Measurements from ENCODE around the gene CNIH3.

Gene CNIH3

GRCh38 chr1:224733027-224733911, 117.2 kb downstream of the CNIH3 start:
- DNase-seq (ENCODE audit: low spot score) = peak; percentile 64
- TF ChIP-seq CTCF (IDR thresholded peaks at IDR 0.05; ENCODE audit: extremely low read depth, missing control alignments) = no peak

GRCh38 chr1:224734261-224734935, 118.3 kb downstream of the CNIH3 start:
- no peak for DNase-seq (ENCODE audit: low spot score)
- TF ChIP-seq CTCF (IDR thresholded peaks at IDR 0.05; ENCODE audit: extremely low read depth, missing control alignments) = no peak

DNA sequence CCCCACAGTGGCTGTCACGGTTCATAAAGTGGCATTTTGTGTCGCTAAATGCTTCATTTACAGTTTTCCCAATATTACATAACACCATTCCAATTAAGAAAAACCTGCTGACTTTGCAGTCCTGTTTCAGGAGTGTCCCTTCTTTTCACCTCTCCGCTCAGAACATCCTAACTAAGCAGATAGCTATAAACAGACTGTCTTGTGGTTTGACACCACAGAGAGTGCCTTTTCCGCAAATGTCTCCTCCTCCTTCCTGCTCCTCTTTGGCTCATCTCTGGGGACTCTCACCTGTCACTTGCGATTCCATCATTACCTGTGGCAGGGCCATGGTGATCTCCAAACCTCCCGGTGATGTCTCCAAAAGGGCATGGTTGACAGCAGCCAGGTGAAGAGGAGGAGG, 119.0 kb downstream of the CNIH3 start:
- TF ChIP-seq CTCF (IDR thresholded peaks at IDR 0.05; ENCODE audit: extremely low read depth, missing control alignments) = no peak

GRCh38 chr1:224736619-224737352, 120.7 kb downstream of the CNIH3 start:
- no peak for TF ChIP-seq CTCF (IDR thresholded peaks at IDR 0.05; ENCODE audit: extremely low read depth, missing control alignments)
- peak; percentile 62 for DNase-seq (ENCODE audit: low spot score)

More for the DNA sequence above, 119.0 kb downstream of the CNIH3 start:
- DNase-seq (ENCODE audit: low spot score) = no peak

- no peak for DNase-seq (ENCODE audit: low spot score)
- no peak for TF ChIP-seq CTCF (IDR thresholded peaks at IDR 0.05; ENCODE audit: extremely low read depth, missing control alignments)
Measured at GRCh38 chr1:224737353-224737727, 121.2 kb downstream of the CNIH3 start.

DNA sequence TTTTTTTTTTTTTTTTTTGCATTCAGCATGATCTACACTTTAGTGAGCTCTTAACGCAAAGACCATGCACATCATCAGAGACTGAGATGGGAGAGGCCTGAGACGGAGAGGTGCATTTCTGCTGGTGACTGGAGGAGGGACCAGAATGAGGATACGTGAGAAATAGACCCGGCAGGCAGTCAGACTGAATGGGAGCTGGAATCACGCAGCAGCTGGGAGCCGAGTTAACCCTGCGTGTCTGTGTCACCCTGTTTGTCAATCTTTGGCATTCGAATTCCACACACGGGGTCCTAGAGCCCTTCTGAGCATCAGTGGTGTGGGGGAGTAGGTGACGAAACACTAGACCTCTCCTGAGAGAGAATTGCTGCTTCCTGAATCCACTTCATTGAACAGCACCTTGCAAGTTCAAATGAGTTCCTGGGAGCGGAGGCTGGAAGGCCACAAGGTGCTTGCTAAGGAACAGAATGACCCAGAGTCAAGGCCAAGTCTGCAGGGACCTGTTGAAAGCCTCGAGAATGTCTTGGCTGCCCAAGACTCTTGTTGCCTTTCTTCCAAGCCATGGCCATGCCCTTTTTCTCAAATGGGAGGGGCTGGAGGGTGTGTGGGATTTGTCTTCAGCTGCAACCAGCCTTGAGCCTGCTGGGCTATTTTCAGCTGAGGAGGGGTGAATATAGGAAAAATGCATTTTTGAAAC, 123.3 kb downstream of the CNIH3 start:
- DNase-seq (ENCODE audit: low spot score) = no peak
- TF ChIP-seq CTCF (IDR thresholded peaks at IDR 0.05; ENCODE audit: extremely low read depth, missing control alignments) = no peak

Data from GM20000 (cell line).